Ovary (tissue), 9 donors: ENCODE data around the gene C4orf50. TPM values are rescaled to one million over a fixed set of nuclear protein-coding genes. Genes with fewer than 3 reads are reported as not detected.

Experiments used
- DNase-seq, 5 donors: peaks; one replicate each; pipeline ENCODE4 v3.0.0-alpha.2; 2019 to 2020
- H3K27ac ChIP-seq, 2 donors: fragments of 200-600 bp; one replicate each; pipeline versions ENCODE4 v1.5.1 to v1.8.0; 2019 to 2022
- H3K27me3 ChIP-seq: fragments of 200-600 bp; one replicate; pipeline ENCODE4 v1.8.0; 2022
- H3K36me3 ChIP-seq: fragments of 200-600 bp; sonication (generic); one replicate; pipeline ENCODE4 v1.5.1; 2019
- H3K4me1 ChIP-seq: one replicate; pipeline ENCODE4 v1.8.1; 2013; ENCODE audit warnings: mild to moderate bottlenecking, moderate library complexity; ENCODE audit not compliant: insufficient read depth
- H3K4me3 ChIP-seq: fragments of 200-600 bp; sonication (generic); one replicate; pipeline ENCODE4 v1.5.1; 2017
- H3K9me3 ChIP-seq, 2 donors: fragments of 200-600 bp in 1 of 2; sonication (generic) in 1 of 2; one replicate each; pipeline versions ENCODE4 v1.5.1 to v1.8.1; 2013 to 2019; ENCODE audit warnings: mild to moderate bottlenecking in 1 of 2, moderate library complexity in 1 of 2
- CTCF ChIP-seq, 3 donors: fragments of 450-650 bp in 2 of 3; fragments of 200-600 bp in 1 of 3; IDR thresholded peaks; one replicate each; pipeline versions ENCODE4 v1.5.1 to v1.8.0; 2016 to 2022; ENCODE audit warnings: antibody characterized with exemption in 3 of 3, mild to moderate bottlenecking in 1 of 3
- EP300 ChIP-seq: sonication (generic); formaldehyde crosslinking; IDR thresholded peaks from one replicate; pipeline ENCODE4 v1.6.1; 2017; ENCODE audit warnings: antibody characterized with exemption
- POLR2A ChIP-seq: fragments of 450-650 bp; IDR thresholded peaks from one replicate; pipeline ENCODE4 v1.6.1; 2017; ENCODE audit warnings: antibody characterized with exemption, mild to moderate bottlenecking, moderate library complexity
- WGBS, 3 donors: extraction: QIAGEN DNeasy Blood & Tissue Kit in 1 of 3; methylation state at CpG; one replicate each; pipeline versions ENCODE4 v1.1.5 to v1.1.7; 2013 to 2017; 5-methylcytosine and 5-hydroxymethylcytosine counted together
- intact Hi-C, 4 donors: fragments of 100-400 bp; cut with DNase I; formaldehyde crosslinking; loops; one replicate each; pipeline versions ENCODE4 v1.11.0 to v1.15.1; 2022 to 2023
- polyA plus RNA-seq, 2 donors: library from polyadenylated mRNA; stranded (reverse); fragments of 200-250 nt in 1 of 2; fragments of 350-450 nt in 1 of 2; fragmentation: Illumina TruSeq in 1 of 2; extraction: RNeasy Lipid Tissue Mini Kit (QIAGEN cat#74804) in 1 of 2; gene quantifications; one replicate each; pipeline ENCODE4 v1.2.3, GENCODE V29; 2013 to 2014
- total RNA-seq, 7 donors: library from RNA; depleted of rRNA in 2 of 7; stranded (reverse); fragments of >200 nt in 2 of 7; fragmentation: NEBNext Ultra II Directional in 3 of 7; extraction: Animal tissue kit (Norgen Biotek cat#: 25700) in 3 of 7; gene quantifications; one replicate each; pipeline versions ENCODE4 v1.1.0 to v1.2.4, GENCODE V29; 2016 to 2023
- donor health status: DM: no; HTN: no; CAD: no; lungs with moderate emphysema.
- donor health status: DM: no; HTN: no; CAD: no.
- donor health status: Bipolar disorder and iron deficiency.
- donor health status: DM: yes; HTN: yes; CAD: no.
- donor health status: DM: no; HTN: no; CAD: no.
- donor health status: DM: yes; HTN: yes; CAD: no.

Gene C4orf50
- total and polyA plus RNA-seq, 9 donors = 0.04 to 0.35 (median 0.12) TPM

GRCh38 chr4:5924461-5925125 is 93.6 kb downstream of the C4orf50 start:
- no peaks in the 10 kb centered on the region for H3K27me3 ChIP-seq
- no peak overlapping the region for H3K4me3 ChIP-seq
- no peak for DNase-seq
- H3K9me3 ChIP-seq = no peaks in the 10 kb centered on the region
- no peak overlapping the region for H3K27ac ChIP-seq
- intact Hi-C loops = no loop called here
- H3K36me3 ChIP-seq = no peaks in the 10 kb centered on the region
- H3K4me1 ChIP-seq = no peaks in the 10 kb centered on the region
- TF ChIP-seq POLR2A (no peak), CTCF (IDR thresholded peaks at IDR 0.05) (no peak), EP300 (no peak)
- WGBS, 3 donors = 70 to 81% (median 77%) methylated on average over 12 of the region's 12 CpGs

- intact Hi-C loops = no loop called here
- H3K27me3 ChIP-seq = no peaks in the 10 kb centered on the region
Observed at GRCh38 chr4:5923376-5923775, 94.9 kb downstream of the C4orf50 start.

GRCh38 chr4:5922556-5922955 is 95.7 kb downstream of the C4orf50 start:
- no peak overlapping the region for H3K27ac ChIP-seq
- no peak for DNase-seq
- TF ChIP-seq POLR2A = no peak
- no peak for TF ChIP-seq CTCF (IDR thresholded peaks at IDR 0.05)
- TF ChIP-seq EP300 = no peak
- no peaks in the 10 kb centered on the region for H3K4me1 ChIP-seq
- no peak overlapping the region for H3K4me3 ChIP-seq
- WGBS, 3 donors = 92 to 97% (median 92%) methylated on average over 3 of the region's 3 CpGs
- H3K36me3 ChIP-seq = no peaks in the 10 kb centered on the region
- H3K27me3 ChIP-seq = no peaks in the 10 kb centered on the region
- H3K9me3 ChIP-seq = no peaks in the 10 kb centered on the region
- intact Hi-C loops = no loop called here

More at GRCh38 chr4:5923376-5923775, 94.9 kb downstream of the C4orf50 start:
- no peak for DNase-seq
- Histone ChIP-seq H3K4me3 (no peak overlapping the region), H3K27ac (no peak overlapping the region), H3K9me3 (no peaks in the 10 kb centered on the region), H3K4me1 (no peaks in the 10 kb centered on the region), H3K36me3 (no peaks in the 10 kb centered on the region)
- WGBS, 3 donors = 52 to 89% (median 58%) methylated on average over 6 of the region's 6 CpGs
- TF ChIP-seq POLR2A (no peak), CTCF (IDR thresholded peaks at IDR 0.05) (no peak), EP300 (no peak)

GRCh38 chr4:5921981-5922380 is 96.2 kb downstream of the C4orf50 start:
- H3K36me3 ChIP-seq = no peaks in the 10 kb centered on the region
- WGBS, 3 donors = 37 to 51% (median 47%) methylated on average over 6 of the region's 6 CpGs
- H3K4me1 ChIP-seq = no peaks in the 10 kb centered on the region
- no peak overlapping the region for H3K27ac ChIP-seq
- no peaks in the 10 kb centered on the region for H3K27me3 ChIP-seq
- intact Hi-C loops = no loop called here
- TF ChIP-seq POLR2A = no peak
- no peak overlapping the region for H3K4me3 ChIP-seq
- no peaks in the 10 kb centered on the region for H3K9me3 ChIP-seq
- DNase-seq = no peak
